ENCODE data around the gene GPR160. TPM values are rescaled to one million over a fixed set of nuclear protein-coding genes. Genes with fewer than 3 reads are reported as not detected.

Gene GPR160
- total and polyA plus RNA-seq, 2 donors from 2014 or later = 23.7 to 24.9 TPM

DNA sequence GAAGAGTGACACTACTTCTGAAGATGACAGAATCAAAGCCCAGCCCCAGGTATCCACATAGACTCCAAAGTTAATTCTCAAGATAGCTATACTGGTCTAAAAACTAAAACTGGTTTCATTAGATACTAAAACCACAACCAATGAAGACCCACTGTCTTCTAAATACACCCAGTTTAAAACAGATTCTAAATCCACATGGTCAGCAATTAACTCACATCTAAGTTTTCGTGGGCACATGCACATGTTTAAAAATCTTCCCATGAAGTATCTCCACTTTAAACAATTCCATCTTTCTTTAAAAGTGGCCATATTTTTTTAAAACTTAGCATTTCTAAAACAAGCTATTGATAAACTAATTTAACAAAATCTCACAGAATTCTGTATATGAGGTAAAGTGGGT, 63.1 kb downstream of the GPR160 start:
- Histone ChIP-seq H3K4me3 (ENCODE audit: low read length in 3 of 3) (no peak overlapping the region), H3K4me1 (ENCODE audit: control insufficient read depth in 2 of 3, insufficient read depth in 2 of 3, low read depth in 1 of 3, low read length in 3 of 3) (no peaks in the 10 kb centered on the region), H3K9ac (ENCODE audit: low read length in 3 of 3) (no peak overlapping the region), H3K27me3 (ENCODE audit: control insufficient read depth, insufficient read depth, low read length) (no peaks in the 10 kb centered on the region), H3K36me3 (ENCODE audit: control insufficient read depth in 2 of 3, insufficient read depth in 3 of 3, low read length in 3 of 3) (peaks cover 13 to 32% (median 16%) of the 10 kb centered on the region in 3 donors), H3K9me3 (ENCODE audit: control insufficient read depth in 2 of 3, insufficient read depth in 1 of 3, low read length in 3 of 3) (no peaks in the 10 kb centered on the region), H3K27ac (ENCODE audit: low read depth in 2 of 2, low read length in 2 of 2) (no peak overlapping the region)
- no peak for DNase-seq
- intact Hi-C loops (cut with DNase I) = no loop called here
- FAIRE-seq = no peak
- TF ChIP-seq, protein P1, sequence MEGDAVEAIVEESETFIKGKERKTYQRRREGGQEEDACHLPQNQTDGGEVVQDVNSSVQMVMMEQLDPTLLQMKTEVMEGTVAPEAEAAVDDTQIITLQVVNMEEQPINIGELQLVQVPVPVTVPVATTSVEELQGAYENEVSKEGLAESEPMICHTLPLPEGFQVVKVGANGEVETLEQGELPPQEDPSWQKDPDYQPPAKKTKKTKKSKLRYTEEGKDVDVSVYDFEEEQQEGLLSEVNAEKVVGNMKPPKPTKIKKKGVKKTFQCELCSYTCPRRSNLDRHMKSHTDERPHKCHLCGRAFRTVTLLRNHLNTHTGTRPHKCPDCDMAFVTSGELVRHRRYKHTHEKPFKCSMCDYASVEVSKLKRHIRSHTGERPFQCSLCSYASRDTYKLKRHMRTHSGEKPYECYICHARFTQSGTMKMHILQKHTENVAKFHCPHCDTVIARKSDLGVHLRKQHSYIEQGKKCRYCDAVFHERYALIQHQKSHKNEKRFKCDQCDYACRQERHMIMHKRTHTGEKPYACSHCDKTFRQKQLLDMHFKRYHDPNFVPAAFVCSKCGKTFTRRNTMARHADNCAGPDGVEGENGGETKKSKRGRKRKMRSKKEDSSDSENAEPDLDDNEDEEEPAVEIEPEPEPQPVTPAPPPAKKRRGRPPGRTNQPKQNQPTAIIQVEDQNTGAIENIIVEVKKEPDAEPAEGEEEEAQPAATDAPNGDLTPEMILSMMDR (IDR thresholded peaks at IDR 0.05; ENCODE audit: borderline replicate concordance, extremely low read depth, insufficient read depth) = no peak

DNA sequence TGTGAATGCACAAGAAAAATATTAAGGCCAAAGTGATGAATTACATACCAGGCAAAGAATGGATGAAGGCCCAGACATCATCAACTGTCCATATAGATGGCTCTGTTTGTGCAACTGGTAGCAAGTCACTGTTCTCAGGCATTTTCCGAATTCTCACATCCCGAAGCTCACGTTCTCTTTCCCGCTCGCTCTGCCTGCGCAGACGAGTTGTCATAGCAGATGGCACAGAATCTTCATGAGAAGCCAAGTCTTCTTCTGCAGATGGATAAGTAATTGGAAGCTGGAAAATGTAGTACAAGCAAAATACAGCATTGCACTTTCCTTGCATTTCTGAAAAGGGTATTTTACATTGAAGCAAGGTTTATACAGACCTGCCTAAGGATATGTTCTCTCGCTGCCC, 64.6 kb downstream of the GPR160 start:
- Histone ChIP-seq H3K36me3 (ENCODE audit: control insufficient read depth in 2 of 3, insufficient read depth in 3 of 3, low read length in 3 of 3) (peaks cover 9 to 24% (median 10%) of the 10 kb centered on the region in 3 donors), H3K4me3 (ENCODE audit: low read length in 3 of 3) (no peak overlapping the region), H3K27me3 (ENCODE audit: control insufficient read depth, insufficient read depth, low read length) (no peaks in the 10 kb centered on the region), H3K4me1 (ENCODE audit: control insufficient read depth in 2 of 3, insufficient read depth in 2 of 3, low read depth in 1 of 3, low read length in 3 of 3) (no peaks in the 10 kb centered on the region), H3K9me3 (ENCODE audit: control insufficient read depth in 2 of 3, insufficient read depth in 1 of 3, low read length in 3 of 3) (no peaks in the 10 kb centered on the region), H3K27ac (ENCODE audit: low read depth in 2 of 2, low read length in 2 of 2) (no peak overlapping the region), H3K9ac (ENCODE audit: low read length in 3 of 3) (no peak overlapping the region)
- DNase-seq = no peak
- TF ChIP-seq, protein P1 (IDR thresholded peaks at IDR 0.05; ENCODE audit: borderline replicate concordance, extremely low read depth, insufficient read depth) = no peak
- intact Hi-C loops (cut with DNase I) = no loop called here
- no peak for FAIRE-seq

DNA sequence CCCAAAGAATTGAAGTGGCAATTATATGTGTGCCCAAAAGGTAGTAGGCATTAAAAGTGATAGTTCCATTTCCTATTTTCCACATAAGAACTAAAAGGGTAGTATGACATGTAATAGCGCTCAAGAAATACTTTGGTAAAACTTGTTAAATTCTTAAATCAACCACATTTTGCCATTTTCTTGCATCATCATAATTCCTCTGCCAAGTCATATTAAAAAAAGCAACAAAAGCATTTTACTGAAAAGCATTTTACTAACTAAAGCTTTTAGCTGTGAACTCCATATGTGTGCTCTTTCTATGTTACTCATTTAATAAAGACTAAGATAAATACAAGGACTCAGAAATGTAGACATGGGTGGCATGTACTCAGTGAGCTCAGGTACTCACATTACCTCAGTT, 70.1 kb downstream of the GPR160 start:
- H3K9ac ChIP-seq (ENCODE audit: low read length in 3 of 3) = no peak overlapping the region
- intact Hi-C loops (cut with DNase I) = no loop called here
- TF ChIP-seq, protein P1 (IDR thresholded peaks at IDR 0.05; ENCODE audit: borderline replicate concordance, extremely low read depth, insufficient read depth) = no peak
- FAIRE-seq (no peak), DNase-seq (no peak)
- H3K36me3 ChIP-seq (ENCODE audit: control insufficient read depth in 2 of 3, insufficient read depth in 3 of 3, low read length in 3 of 3) = peaks cover 0 to 7% (median 6%) of the 10 kb centered on the region in 3 donors
- H3K4me1 ChIP-seq (ENCODE audit: control insufficient read depth in 2 of 3, insufficient read depth in 2 of 3, low read depth in 1 of 3, low read length in 3 of 3) = no peaks in the 10 kb centered on the region
- no peaks in the 10 kb centered on the region for H3K9me3 ChIP-seq (ENCODE audit: control insufficient read depth in 2 of 3, insufficient read depth in 1 of 3, low read length in 3 of 3)
- no peak overlapping the region for H3K4me3 ChIP-seq (ENCODE audit: low read length in 3 of 3)
- no peaks in the 10 kb centered on the region for H3K27me3 ChIP-seq (ENCODE audit: control insufficient read depth, insufficient read depth, low read length)
- H3K27ac ChIP-seq (ENCODE audit: low read depth in 2 of 2, low read length in 2 of 2) = no peak overlapping the region

DNA sequence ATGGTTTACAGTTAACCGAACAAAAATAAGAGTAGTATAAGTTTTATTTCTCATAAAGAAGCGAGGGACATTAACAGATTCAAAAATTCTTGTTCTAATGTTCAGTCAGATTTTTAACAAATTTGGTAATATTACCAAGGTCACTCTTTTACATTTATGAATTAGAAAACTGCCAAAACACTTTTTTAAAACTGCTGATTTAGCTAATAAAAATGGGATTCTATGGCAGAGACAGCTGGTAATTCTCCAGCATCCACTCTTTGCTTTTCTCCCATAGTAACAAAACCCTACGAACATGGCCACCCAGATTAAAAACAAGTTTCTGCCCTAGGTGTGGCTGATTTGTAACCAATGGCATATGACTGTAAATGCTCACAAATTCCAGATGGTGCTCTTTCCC, 71.2 kb downstream of the GPR160 start:
- intact Hi-C loops (cut with DNase I) = no loop called here
- no peak overlapping the region for H3K9ac ChIP-seq (ENCODE audit: low read length in 3 of 3)
- H3K27me3 ChIP-seq (ENCODE audit: control insufficient read depth, insufficient read depth, low read length) = no peaks in the 10 kb centered on the region
- TF ChIP-seq, protein P1 (IDR thresholded peaks at IDR 0.05; ENCODE audit: borderline replicate concordance, extremely low read depth, insufficient read depth) = no peak
- H3K36me3 ChIP-seq (ENCODE audit: control insufficient read depth in 2 of 3, insufficient read depth in 3 of 3, low read length in 3 of 3) = peaks cover 0 to 15% (median 13%) of the 10 kb centered on the region in 3 donors
- FAIRE-seq = no peak
- H3K4me3 ChIP-seq (ENCODE audit: low read length in 3 of 3) = no peak overlapping the region
- DNase-seq = no peak
- no peaks in the 10 kb centered on the region for H3K4me1 ChIP-seq (ENCODE audit: control insufficient read depth in 2 of 3, insufficient read depth in 2 of 3, low read depth in 1 of 3, low read length in 3 of 3)
- H3K27ac ChIP-seq (ENCODE audit: low read depth in 2 of 2, low read length in 2 of 2) = no peak overlapping the region
- no peaks in the 10 kb centered on the region for H3K9me3 ChIP-seq (ENCODE audit: control insufficient read depth in 2 of 3, insufficient read depth in 1 of 3, low read length in 3 of 3)

Measured in kidney (tissue), 14 donors.